ENCODE measurements around the gene TRPT1.

TRPT1 gene

DNA sequence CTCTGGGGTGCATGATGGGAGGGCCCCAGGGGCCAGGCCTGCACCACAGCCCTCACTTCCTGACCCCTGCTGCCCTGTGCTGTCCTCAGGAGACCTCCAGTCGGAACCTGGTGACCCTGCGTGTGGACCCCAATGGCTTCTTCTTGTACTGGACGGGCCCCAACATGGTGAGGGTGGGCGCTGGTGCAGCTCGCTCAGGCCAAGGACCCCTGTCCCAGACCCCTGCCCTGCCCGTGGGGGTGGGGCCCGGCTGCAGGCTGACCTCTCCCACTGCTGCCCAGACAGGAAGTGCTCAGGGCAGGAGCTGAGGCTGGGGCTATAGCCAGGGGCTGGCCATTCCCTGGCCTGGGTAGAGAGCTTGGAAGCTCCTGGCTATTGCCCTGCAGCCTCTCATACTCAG lies 28.3 kb upstream of the TRPT1 start:
- H3K4me1 ChIP-seq (ENCODE audit: insufficient read depth, low read length): peaks cover 21% of the 10 kb centered on the region
- no peak overlapping the region for H3K9ac ChIP-seq (ENCODE audit: low read length)
- H3K4me3 ChIP-seq (ENCODE audit: low read depth in 1 of 2, low read length in 2 of 2): no peak overlapping the region
- no peak overlapping the region for H3K27ac ChIP-seq (ENCODE audit: low read depth, low read length)
- peaks cover 28% of the 10 kb centered on the region for H3K36me3 ChIP-seq (ENCODE audit: insufficient read depth, low read length)
- no peaks in the 10 kb centered on the region for H3K9me3 ChIP-seq (ENCODE audit: low read length)
- H3K27me3 ChIP-seq (ENCODE audit: control insufficient read depth in 1 of 2, insufficient read depth in 2 of 2, low read length in 2 of 2): no peaks in the 10 kb centered on the region

GRCh38 chr11:64253481-64253880 lies 27.5 kb upstream of the TRPT1 start:
- H3K27ac ChIP-seq (ENCODE audit: low read depth, low read length): no peak overlapping the region

GRCh38 chr11:64253043-64253442 lies 27.1 kb upstream of the TRPT1 start:
- H3K9ac ChIP-seq (ENCODE audit: low read length): no peak overlapping the region
- peak overlapping the region in 1 of 2 donors; percentile 82 for H3K4me3 ChIP-seq (ENCODE audit: low read depth in 1 of 2, low read length in 2 of 2)
- H3K9me3 ChIP-seq (ENCODE audit: low read length): no peaks in the 10 kb centered on the region
- peaks cover 20% of the 10 kb centered on the region for H3K36me3 ChIP-seq (ENCODE audit: insufficient read depth, low read length)
- peaks cover 24% of the 10 kb centered on the region for H3K4me1 ChIP-seq (ENCODE audit: insufficient read depth, low read length)
- H3K27ac ChIP-seq (ENCODE audit: low read depth, low read length): no peak overlapping the region
- H3K27me3 ChIP-seq (ENCODE audit: control insufficient read depth in 1 of 2, insufficient read depth in 2 of 2, low read length in 2 of 2): no peaks in the 10 kb centered on the region

More at GRCh38 chr11:64253481-64253880, 27.5 kb upstream of the TRPT1 start:
- H3K36me3 ChIP-seq (ENCODE audit: insufficient read depth, low read length): peaks cover 23% of the 10 kb centered on the region
- no peak overlapping the region for H3K9ac ChIP-seq (ENCODE audit: low read length)
- no peak overlapping the region for H3K4me3 ChIP-seq (ENCODE audit: low read depth in 1 of 2, low read length in 2 of 2)
- peaks cover 21% of the 10 kb centered on the region for H3K4me1 ChIP-seq (ENCODE audit: insufficient read depth, low read length)
- H3K9me3 ChIP-seq (ENCODE audit: low read length): no peaks in the 10 kb centered on the region
- H3K27me3 ChIP-seq (ENCODE audit: control insufficient read depth in 1 of 2, insufficient read depth in 2 of 2, low read length in 2 of 2): no peaks in the 10 kb centered on the region

GRCh38 chr11:64252003-64252872 lies 26.3 kb upstream of the TRPT1 start:
- peak overlapping the region; percentile 82 to 90 for H3K4me3 ChIP-seq (ENCODE audit: low read depth in 1 of 2, low read length in 2 of 2)
- peak overlapping the region; percentile 20 for H3K27ac ChIP-seq (ENCODE audit: low read depth, low read length)
- peaks cover 20% of the 10 kb centered on the region for H3K36me3 ChIP-seq (ENCODE audit: insufficient read depth, low read length)
- no peaks in the 10 kb centered on the region for H3K9me3 ChIP-seq (ENCODE audit: low read length)
- H3K9ac ChIP-seq (ENCODE audit: low read length): peak overlapping the region; percentile 53
- peaks cover 29% of the 10 kb centered on the region for H3K4me1 ChIP-seq (ENCODE audit: insufficient read depth, low read length)
- H3K27me3 ChIP-seq (ENCODE audit: control insufficient read depth in 1 of 2, insufficient read depth in 2 of 2, low read length in 2 of 2): no peaks in the 10 kb centered on the region

- peak overlapping the region; percentile 20 for H3K27ac ChIP-seq (ENCODE audit: low read depth, low read length)
These were observed 25.7 kb upstream of the TRPT1 start for GRCh38 chr11:64251753-64252002.

GRCh38 chr11:64251016-64251752 lies 25.2 kb upstream of the TRPT1 start, which contains the start of gene PLCB3:
Gene PLCB3, plus strand, starts transcription at chr11:64251530. Its CDS starts 120 bp downstream, at chr11:64251650.
- H3K27me3 ChIP-seq (ENCODE audit: control insufficient read depth in 1 of 2, insufficient read depth in 2 of 2, low read length in 2 of 2): no peaks in the 10 kb centered on the region
- peak within 1 kb of the TSS; percentile 82 to 90 for H3K4me3 ChIP-seq (ENCODE audit: low read depth in 1 of 2, low read length in 2 of 2)
- peaks cover 29% of the 10 kb centered on the region for H3K4me1 ChIP-seq (ENCODE audit: insufficient read depth, low read length)
- peak within 1 kb of the TSS; percentile 53 for H3K9ac ChIP-seq (ENCODE audit: low read length)
- peaks cover 16% of the 10 kb centered on the region for H3K36me3 ChIP-seq (ENCODE audit: insufficient read depth, low read length)
- H3K27ac ChIP-seq (ENCODE audit: low read depth, low read length): peak within 1 kb of the TSS; percentile 20
- no peaks in the 10 kb centered on the region for H3K9me3 ChIP-seq (ENCODE audit: low read length)

More at GRCh38 chr11:64251753-64252002, 25.7 kb upstream of the TRPT1 start:
- H3K9ac ChIP-seq (ENCODE audit: low read length): peak overlapping the region; percentile 53
- H3K9me3 ChIP-seq (ENCODE audit: low read length): no peaks in the 10 kb centered on the region
- peak overlapping the region; percentile 82 to 90 for H3K4me3 ChIP-seq (ENCODE audit: low read depth in 1 of 2, low read length in 2 of 2)
- H3K4me1 ChIP-seq (ENCODE audit: insufficient read depth, low read length): peaks cover 29% of the 10 kb centered on the region
- H3K36me3 ChIP-seq (ENCODE audit: insufficient read depth, low read length): peaks cover 20% of the 10 kb centered on the region
- no peaks in the 10 kb centered on the region for H3K27me3 ChIP-seq (ENCODE audit: control insufficient read depth in 1 of 2, insufficient read depth in 2 of 2, low read length in 2 of 2)

- H3K27me3 ChIP-seq (ENCODE audit: control insufficient read depth in 1 of 2, insufficient read depth in 2 of 2, low read length in 2 of 2): no peaks in the 10 kb centered on the region
- H3K4me1 ChIP-seq (ENCODE audit: insufficient read depth, low read length): peaks cover 31% of the 10 kb centered on the region
- H3K9me3 ChIP-seq (ENCODE audit: low read length): no peaks in the 10 kb centered on the region
- peak overlapping the region in 1 of 2 donors; percentile 55 for H3K4me3 ChIP-seq (ENCODE audit: low read depth in 1 of 2, low read length in 2 of 2)
- no peak overlapping the region for H3K27ac ChIP-seq (ENCODE audit: low read depth, low read length)
- H3K9ac ChIP-seq (ENCODE audit: low read length): peak overlapping the region; percentile 49
- peaks cover 9% of the 10 kb centered on the region for H3K36me3 ChIP-seq (ENCODE audit: insufficient read depth, low read length)
These were observed 24.5 kb upstream of the TRPT1 start for GRCh38 chr11:64250415-64251015.

DNA sequence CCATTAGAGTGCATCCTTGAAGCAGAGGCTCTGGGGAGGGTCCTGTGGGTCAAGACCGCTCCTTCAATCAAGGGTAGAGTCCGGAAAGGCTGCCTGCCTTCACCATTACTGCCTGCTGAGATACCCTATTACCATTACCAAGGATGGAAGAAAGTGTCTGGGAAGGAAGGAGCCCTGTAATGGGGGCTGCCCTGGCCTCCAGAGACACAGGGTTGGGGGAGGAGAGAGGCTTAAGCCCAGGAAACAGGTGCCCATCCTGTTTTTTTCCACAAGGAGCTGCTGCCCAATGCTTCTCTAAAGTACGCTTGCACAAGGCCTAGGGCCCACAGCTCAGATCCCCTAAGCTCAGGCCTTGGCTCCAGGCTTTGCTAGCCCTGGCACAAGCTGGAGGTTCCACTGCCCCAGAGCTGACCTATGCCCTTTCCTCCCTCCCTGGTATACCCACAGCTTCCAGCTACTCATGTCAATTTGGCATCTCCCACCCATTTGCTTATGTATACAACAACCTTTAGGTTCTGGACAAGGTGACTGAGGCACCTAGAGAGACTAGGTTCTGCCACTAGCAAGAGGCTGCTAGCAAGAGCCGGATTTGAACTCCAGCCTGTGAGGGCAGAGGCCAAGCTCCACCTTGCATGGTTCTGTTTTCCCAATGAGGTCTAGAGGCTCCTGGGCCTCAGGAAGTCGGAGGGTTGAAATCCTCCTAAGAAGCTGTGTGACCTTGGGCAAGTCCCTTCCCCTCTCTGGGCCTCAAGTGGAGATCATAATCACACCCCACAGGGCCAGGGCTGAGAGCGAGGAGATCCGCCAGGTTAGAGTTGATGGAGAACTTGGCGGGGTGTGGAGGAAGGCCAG lies 23.8 kb upstream of the TRPT1 start:
- Histone ChIP-seq H3K36me3 (ENCODE audit: insufficient read depth, low read length) (peaks cover 2% of the 10 kb centered on the region), H3K27ac (ENCODE audit: low read depth, low read length) (no peak overlapping the region), H3K4me3 (ENCODE audit: low read depth in 1 of 2, low read length in 2 of 2) (no peak overlapping the region), H3K9ac (ENCODE audit: low read length) (no peak overlapping the region), H3K27me3 (ENCODE audit: control insufficient read depth in 1 of 2, insufficient read depth in 2 of 2, low read length in 2 of 2) (no peaks in the 10 kb centered on the region), H3K9me3 (ENCODE audit: low read length) (no peaks in the 10 kb centered on the region), H3K4me1 (ENCODE audit: insufficient read depth, low read length) (peaks cover 38% of the 10 kb centered on the region)

GRCh38 chr11:64249038-64249437 lies 23.1 kb upstream of the TRPT1 start:
- H3K4me3 ChIP-seq (ENCODE audit: low read depth in 1 of 2, low read length in 2 of 2): no peak overlapping the region
- peaks cover 4% of the 10 kb centered on the region for H3K36me3 ChIP-seq (ENCODE audit: insufficient read depth, low read length)
- no peak overlapping the region for H3K9ac ChIP-seq (ENCODE audit: low read length)
- no peaks in the 10 kb centered on the region for H3K27me3 ChIP-seq (ENCODE audit: control insufficient read depth in 1 of 2, insufficient read depth in 2 of 2, low read length in 2 of 2)
- no peak overlapping the region for H3K27ac ChIP-seq (ENCODE audit: low read depth, low read length)
- H3K4me1 ChIP-seq (ENCODE audit: insufficient read depth, low read length): peaks cover 38% of the 10 kb centered on the region
- no peaks in the 10 kb centered on the region for H3K9me3 ChIP-seq (ENCODE audit: low read length)

GRCh38 chr11:64248578-64248977 lies 22.6 kb upstream of the TRPT1 start:
- H3K4me1 ChIP-seq (ENCODE audit: insufficient read depth, low read length): peaks cover 38% of the 10 kb centered on the region
- H3K27ac ChIP-seq (ENCODE audit: low read depth, low read length): no peak overlapping the region
- H3K27me3 ChIP-seq (ENCODE audit: control insufficient read depth in 1 of 2, insufficient read depth in 2 of 2, low read length in 2 of 2): no peaks in the 10 kb centered on the region
- no peak overlapping the region for H3K4me3 ChIP-seq (ENCODE audit: low read depth in 1 of 2, low read length in 2 of 2)
- no peak overlapping the region for H3K9ac ChIP-seq (ENCODE audit: low read length)
- peaks cover 8% of the 10 kb centered on the region for H3K36me3 ChIP-seq (ENCODE audit: insufficient read depth, low read length)
- H3K9me3 ChIP-seq (ENCODE audit: low read length): no peaks in the 10 kb centered on the region
